Thymus (tissue), 11 donors: ENCODE results near the gene ATP2A3. TPM values are rescaled to one million over a fixed set of nuclear protein-coding genes. Genes with fewer than 3 reads are reported as not detected.
"Not testable (repeated sequence)": the region's sequence is repeated elsewhere in the genome, so short reads cannot be mapped to it uniquely, and the experiment has no call there.

Source experiments
- DNase-seq, 9 donors: peaks; one replicate each; pipeline ENCODE4 v3.0.0-alpha.2; 2013; ENCODE audit warnings: low spot score in 9 of 9, low read depth in 6 of 9, missing footprints in 1 of 9
- H3K27ac ChIP-seq, 2 donors: one replicate each; pipeline ENCODE4 v1.5.1; 2013; ENCODE audit warnings: control low read depth in 1 of 2, low read depth in 1 of 2, low read length in 1 of 2, mild to moderate bottlenecking in 1 of 2, moderate library complexity in 1 of 2
- H3K27me3 ChIP-seq, 2 donors: one replicate each; pipeline ENCODE4 v1.5.1; 2013; ENCODE audit warnings: low read length in 1 of 2; ENCODE audit not compliant: control insufficient read depth in 2 of 2, insufficient read depth in 1 of 2
- H3K36me3 ChIP-seq, 2 donors: one replicate each; pipeline ENCODE4 v1.5.1; 2013; ENCODE audit warnings: low read length in 1 of 2, mild to moderate bottlenecking in 1 of 2, moderate library complexity in 1 of 2; ENCODE audit not compliant: control insufficient read depth in 2 of 2, insufficient read depth in 2 of 2
- H3K4me1 ChIP-seq, 2 donors: one replicate each; pipeline ENCODE4 v1.5.1; 2013; ENCODE audit warnings: low read length in 2 of 2; ENCODE audit not compliant: control insufficient read depth in 2 of 2, insufficient read depth in 2 of 2
- H3K4me3 ChIP-seq, 2 donors: one replicate each; pipeline ENCODE4 v1.5.1; 2013; ENCODE audit warnings: low read length in 2 of 2, control low read depth in 1 of 2, mild to moderate bottlenecking in 1 of 2
- H3K9me3 ChIP-seq, 2 donors: one replicate each; pipeline ENCODE4 v1.5.1; 2013; ENCODE audit warnings: low read length in 1 of 2, mild to moderate bottlenecking in 1 of 2; ENCODE audit not compliant: control insufficient read depth in 2 of 2, insufficient read depth in 1 of 2
- WGBS: extraction: QIAGEN DNeasy Blood & Tissue Kit; methylation state at CpG from one replicate; pipeline ENCODE4 v1.1.7; 2013; 5-methylcytosine and 5-hydroxymethylcytosine counted together
- polyA plus RNA-seq: library from polyadenylated mRNA; stranded (reverse); fragments of 200-250 nt; gene quantifications from one replicate; pipeline ENCODE4 v1.2.3, GENCODE V29; 2013
- total RNA-seq: library from RNA; stranded (reverse); fragments of 120-200 nt; gene quantifications from one replicate; pipeline ENCODE4 v1.2.4, GENCODE V29; 2013
- donor health status: healthy.

The ATP2A3 gene
- total and polyA plus RNA-seq, 2 donors = 52.9 to 116 TPM

- not testable (repeated sequence) for DNase-seq
- peaks cover 92 to 94% of the 10 kb centered on the region in 2 donors for H3K36me3 ChIP-seq
- WGBS = 98% methylated on average over 3 of the region's 3 CpGs
These were observed 15.7 kb downstream of the ATP2A3 start for GRCh38 chr17:3948551-3948950.

GRCh38 chr17:3947318-3947810 lies 16.9 kb downstream of the ATP2A3 start:
- Histone ChIP-seq H3K4me3 (no peak overlapping the region), H3K36me3 (peaks cover 92 to 96% of the 10 kb centered on the region in 2 donors)
- WGBS = 98% methylated on average over 43 of the region's 43 CpGs

More at GRCh38 chr17:3948551-3948950, 15.7 kb downstream of the ATP2A3 start:
- not testable (repeated sequence) for H3K4me3 ChIP-seq, H3K9me3 ChIP-seq, H3K4me1 ChIP-seq, H3K27me3 ChIP-seq, H3K27ac ChIP-seq

GRCh38 chr17:3946711-3947235 lies 17.5 kb downstream of the ATP2A3 start:
- Histone ChIP-seq H3K27me3 (no peaks in the 10 kb centered on the region), H3K9me3 (peaks cover 6 to 10% of the 10 kb centered on the region in 2 donors), H3K36me3 (peaks cover 93 to 96% of the 10 kb centered on the region in 2 donors), H3K4me1 (no peaks in the 10 kb centered on the region), H3K27ac (no peak overlapping the region), H3K4me3 (no peak overlapping the region)
- WGBS = 94% methylated on average over 5 of the region's 5 CpGs
- DNase-seq = no peak

More at GRCh38 chr17:3947318-3947810, 16.9 kb downstream of the ATP2A3 start:
- Histone ChIP-seq H3K9me3 (peaks cover 6 to 10% of the 10 kb centered on the region in 2 donors), H3K4me1 (no peaks in the 10 kb centered on the region), H3K27me3 (no peaks in the 10 kb centered on the region), H3K27ac (no peak overlapping the region)
- DNase-seq = no peak

- no peaks in the 10 kb centered on the region for H3K4me1 ChIP-seq
- H3K36me3 ChIP-seq = peaks cover 95 to 96% of the 10 kb centered on the region in 2 donors
- H3K27ac ChIP-seq = no peak overlapping the region
- no peaks in the 10 kb centered on the region for H3K27me3 ChIP-seq
- DNase-seq = no peak
- WGBS = 90% methylated on average over 68 of the region's 68 CpGs
- H3K4me3 ChIP-seq = no peak overlapping the region
- peaks cover 6 to 10% of the 10 kb centered on the region in 2 donors for H3K9me3 ChIP-seq
These were observed 19.5 kb downstream of the ATP2A3 start for GRCh38 chr17:3944485-3945388.

GRCh38 chr17:3943240-3943891 lies 20.9 kb downstream of the ATP2A3 start:
- 96% methylated on average over 23 of the region's 23 CpGs for WGBS
- Histone ChIP-seq H3K27me3 (no peaks in the 10 kb centered on the region), H3K4me3 (no peak overlapping the region), H3K9me3 (peaks cover 6 to 10% of the 10 kb centered on the region in 2 donors), H3K27ac (no peak overlapping the region), H3K4me1 (no peaks in the 10 kb centered on the region), H3K36me3 (peaks cover 91 to 94% of the 10 kb centered on the region in 2 donors)
- no peak for DNase-seq

GRCh38 chr17:3940965-3941698 lies 23.1 kb downstream of the ATP2A3 start:
- H3K4me3 ChIP-seq = no peak overlapping the region
- no peak for DNase-seq
- peaks cover 91 to 94% of the 10 kb centered on the region in 2 donors for H3K36me3 ChIP-seq
- H3K27ac ChIP-seq = no peak overlapping the region
- 99% methylated on average over 48 of the region's 48 CpGs for WGBS
- H3K27me3 ChIP-seq = no peaks in the 10 kb centered on the region
- no peaks in the 10 kb centered on the region for H3K4me1 ChIP-seq
- peaks cover 6 to 10% of the 10 kb centered on the region in 2 donors for H3K9me3 ChIP-seq

GRCh38 chr17:3937359-3937758 lies 26.9 kb downstream of the ATP2A3 start:
- no peaks in the 10 kb centered on the region for H3K27me3 ChIP-seq
- DNase-seq = no peak
- H3K36me3 ChIP-seq = peaks cover 85 to 88% of the 10 kb centered on the region in 2 donors
- no peak overlapping the region for H3K27ac ChIP-seq
- 97% methylated on average over 17 of the region's 17 CpGs for WGBS
- H3K9me3 ChIP-seq = no peaks in the 10 kb centered on the region
- H3K4me1 ChIP-seq = no peaks in the 10 kb centered on the region
- no peak overlapping the region for H3K4me3 ChIP-seq

- Histone ChIP-seq H3K27ac (peak overlapping the region in 1 of 2 donors; percentile 26), H3K27me3 (no peaks in the 10 kb centered on the region), H3K4me1 (no peaks in the 10 kb centered on the region), H3K9me3 (no peaks in the 10 kb centered on the region), H3K36me3 (peaks cover 80 to 82% of the 10 kb centered on the region in 2 donors), H3K4me3 (no peak overlapping the region)
- 97% methylated on average over 9 of the region's 9 CpGs for WGBS
- DNase-seq = no peak
These were observed 28.3 kb downstream of the ATP2A3 start for GRCh38 chr17:3935825-3936355.
